ENCODE data around the gene DPH1.

DNA sequence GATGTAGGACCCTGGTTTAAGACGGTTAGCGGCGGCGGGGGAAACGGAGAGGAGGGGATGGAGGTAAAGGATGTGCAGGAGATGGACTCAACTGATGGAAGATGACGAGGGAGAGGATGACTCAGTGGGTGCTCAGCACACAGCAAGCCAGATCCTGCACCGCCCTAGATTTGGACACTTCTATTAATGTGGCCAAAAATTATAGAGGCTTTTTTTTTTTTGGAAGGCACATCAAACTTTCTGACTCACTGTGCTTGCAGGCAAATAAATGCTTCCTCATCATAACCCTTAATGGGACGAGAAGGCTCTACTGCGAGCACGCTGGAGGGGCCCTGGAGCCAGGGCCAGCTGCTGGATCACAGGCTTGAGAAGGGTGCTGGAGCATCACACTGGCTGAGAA is 40.8 kb upstream of the DPH1 start:
- no peak for TF ChIP-seq L3MBTL2 (conservative IDR thresholded peaks at IDR 0.05)
- TF ChIP-seq TARDBP (IDR thresholded peaks at IDR 0.05): no peak
- no peak for TF ChIP-seq BHLHE40 (IDR thresholded peaks at IDR 0.05; ENCODE audit: borderline replicate concordance)
- TF ChIP-seq ELF4 (IDR thresholded peaks at IDR 0.05): no peak
- TF ChIP-seq, protein P1, sequence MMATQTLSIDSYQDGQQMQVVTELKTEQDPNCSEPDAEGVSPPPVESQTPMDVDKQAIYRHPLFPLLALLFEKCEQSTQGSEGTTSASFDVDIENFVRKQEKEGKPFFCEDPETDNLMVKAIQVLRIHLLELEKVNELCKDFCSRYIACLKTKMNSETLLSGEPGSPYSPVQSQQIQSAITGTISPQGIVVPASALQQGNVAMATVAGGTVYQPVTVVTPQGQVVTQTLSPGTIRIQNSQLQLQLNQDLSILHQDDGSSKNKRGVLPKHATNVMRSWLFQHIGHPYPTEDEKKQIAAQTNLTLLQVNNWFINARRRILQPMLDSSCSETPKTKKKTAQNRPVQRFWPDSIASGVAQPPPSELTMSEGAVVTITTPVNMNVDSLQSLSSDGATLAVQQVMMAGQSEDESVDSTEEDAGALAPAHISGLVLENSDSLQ (IDR thresholded peaks at IDR 0.05): no peak
- TF ChIP-seq CTBP1 (IDR thresholded peaks at IDR 0.05; ENCODE audit: borderline replicate concordance): no peak

Data from HEK293T (cell line).